Measurements from ENCODE around the gene RPL38.

RPL38 gene

DNA sequence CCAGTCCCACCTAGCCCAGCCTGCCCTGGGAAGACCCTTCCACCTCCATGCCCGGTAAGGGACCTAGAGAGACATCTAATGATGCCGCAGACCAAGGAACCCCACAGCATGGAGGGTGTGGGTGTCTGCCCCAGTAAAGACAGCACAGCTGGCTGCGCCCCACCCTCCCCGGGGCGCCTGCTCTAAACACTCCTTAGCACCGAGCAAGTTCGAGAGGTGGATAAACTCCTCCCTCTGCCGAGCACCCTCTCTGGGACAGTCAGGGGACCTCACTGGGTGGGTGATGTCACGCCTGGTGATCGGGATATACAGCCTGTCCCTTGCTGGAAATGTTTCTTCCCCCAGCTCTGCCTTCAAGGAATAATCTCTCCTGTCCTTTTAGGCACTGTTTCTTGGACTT, 53.8 kb downstream of the RPL38 start:
- no peak for DNase-seq

DNA sequence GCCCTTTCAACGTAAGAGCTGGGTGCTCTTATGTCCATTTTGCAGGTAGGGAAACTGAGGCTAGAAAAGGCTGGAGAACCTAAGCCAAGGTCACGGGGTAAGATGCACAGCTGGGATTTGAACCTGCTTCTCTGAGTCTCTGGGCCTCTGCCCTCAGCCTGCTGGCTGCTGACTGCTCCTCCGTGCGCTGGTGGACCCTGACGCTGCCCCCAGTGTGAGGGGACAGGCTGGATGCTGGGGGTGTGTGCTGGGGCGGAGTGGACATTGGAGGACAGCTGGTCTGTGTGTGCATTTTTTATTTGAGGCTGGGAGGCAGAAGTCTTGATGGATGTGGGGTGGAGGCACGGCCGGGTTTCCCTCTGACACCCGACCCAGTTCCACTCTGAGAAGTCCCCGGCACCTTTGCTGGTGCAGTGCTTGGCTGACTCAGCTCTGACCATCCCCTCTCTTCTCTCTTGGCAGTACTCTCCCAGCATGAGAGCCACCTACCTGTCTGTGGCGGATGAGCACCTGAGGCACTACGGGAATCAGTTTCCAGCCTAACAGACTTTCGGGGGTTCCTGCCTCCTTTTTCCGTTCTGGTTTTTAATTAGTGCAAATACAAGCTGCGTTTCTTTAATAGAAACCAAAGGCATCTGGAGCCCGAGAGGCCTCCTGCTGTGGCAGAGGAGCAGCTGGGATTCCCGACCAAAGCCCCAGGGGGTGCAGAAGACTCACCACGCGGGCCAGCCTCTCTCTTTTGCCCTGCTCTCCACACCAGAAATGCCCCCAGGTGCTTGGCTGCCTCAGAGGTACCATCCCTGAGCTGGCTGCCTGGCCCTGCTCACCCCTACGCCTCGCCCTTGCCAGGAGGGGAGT, 56.4 kb downstream of the RPL38 start:
- DNase-seq, result peak; percentile 60
